ENCODE data around the gene SNAPC4.
"Not testable (repeated sequence)": the region's sequence is repeated elsewhere in the genome, so short reads cannot be mapped to it uniquely, and the experiment has no call there.

Gene SNAPC4

DNA sequence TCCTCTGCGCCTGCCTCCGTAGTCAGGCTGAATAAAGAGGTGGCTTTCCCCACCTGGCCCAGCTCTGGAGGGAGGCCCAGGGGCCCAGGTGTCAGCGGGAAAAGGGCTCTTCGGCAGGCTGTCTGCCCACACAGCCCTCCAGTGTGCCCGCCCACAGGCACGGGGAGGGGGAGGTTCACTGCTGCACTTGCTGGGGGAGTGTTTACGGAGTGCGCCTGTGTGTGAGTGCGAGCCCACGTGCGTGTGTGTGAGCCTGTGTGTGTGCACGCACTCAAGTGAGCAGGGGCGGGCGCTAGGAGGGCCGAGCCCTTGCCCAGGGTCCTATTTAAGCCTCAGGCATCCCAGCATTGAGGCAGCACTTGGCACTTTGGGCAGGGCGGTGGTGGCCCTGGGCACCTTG lies 47.3 kb downstream of the SNAPC4 start:
- DNase-seq = no peak

- DNase-seq = not testable (repeated sequence)
Observed at GRCh38 chr9:136351868-136352267, 48.1 kb downstream of the SNAPC4 start.

- DNase-seq = no peak
Observed at GRCh38 chr9:136351252-136351800, 48.6 kb downstream of the SNAPC4 start.

All from activated CD4-positive, alpha-beta T cell treated with anti-CD3 and anti-CD28 coated beads for 4 hours (primary cell).